MM.1S (cell line): ENCODE data around the gene COL28A1.
"Not testable (repeated sequence)": the region's sequence is repeated elsewhere in the genome, so short reads cannot be mapped to it uniquely, and the experiment has no call there.

ENCODE experiments used
- DNase-seq: peaks from one replicate; pipeline ENCODE4 v3.0.0-alpha.2; 2015
- H2AFZ ChIP-seq: fragments of 300-600 bp; sonication (generic); 2 replicates; pipeline ENCODE4 v1.6.0; 2016; ENCODE audit warnings: antibody characterized with exemption, low read length
- H3F3A ChIP-seq: fragments of 300-600 bp; sonication (generic); 2 replicates; pipeline ENCODE4 v1.6.1; 2016; ENCODE audit warnings: mild to moderate bottlenecking, antibody characterized with exemption, low read length, moderate library complexity, mixed read lengths; ENCODE audit not compliant: insufficient read depth
- H3K27ac ChIP-seq: fragments of 300-600 bp; sonication (generic); 2 replicates; pipeline ENCODE4 v1.5.1; 2016; ENCODE audit warnings: mild to moderate bottlenecking, low read length
- H3K27me3 ChIP-seq: fragments of 300-600 bp; sonication (generic); replicated peaks from 2 replicates; pipeline ENCODE4 v1.6.0; 2016; ENCODE audit warnings: low read length; ENCODE audit not compliant: insufficient read depth
- H3K36me3 ChIP-seq: fragments of 300-600 bp; sonication (generic); replicated peaks from 2 replicates; pipeline ENCODE4 v1.6.1; 2016; ENCODE audit warnings: mild to moderate bottlenecking, low read length, mixed read lengths; ENCODE audit not compliant: insufficient read depth
- H3K4me1 ChIP-seq: fragments of 300-600 bp; sonication (generic); 2 replicates; pipeline ENCODE4 v1.6.1; 2016; ENCODE audit warnings: low read length, mixed read lengths
- H3K4me2 ChIP-seq: fragments of 300-600 bp; sonication (generic); 2 replicates; pipeline ENCODE4 v1.6.0; 2016; ENCODE audit warnings: low read depth, low read length
- H3K4me3 ChIP-seq: fragments of 300-600 bp; sonication (generic); 2 replicates; pipeline ENCODE4 v1.5.1; 2016; ENCODE audit warnings: low read length, mixed read lengths
- H3K79me2 ChIP-seq: fragments of 300-600 bp; sonication (generic); 2 replicates; pipeline ENCODE4 v1.6.1; 2016; ENCODE audit warnings: mixed run types, low read length, mixed read lengths
- H3K9ac ChIP-seq: fragments of 300-600 bp; sonication (generic); 2 replicates; pipeline ENCODE4 v1.6.1; 2016; ENCODE audit warnings: low read length, mixed read lengths
- H3K9me2 ChIP-seq: fragments of 300-600 bp; sonication (generic); replicated peaks from 2 replicates; pipeline ENCODE4 v1.6.1; 2016; ENCODE audit warnings: mild to moderate bottlenecking, low read length, mixed read lengths; ENCODE audit not compliant: insufficient read depth
- H3K9me3 ChIP-seq: fragments of 300-600 bp; sonication (generic); replicated peaks from 2 replicates; pipeline ENCODE4 v1.6.1; 2016; ENCODE audit warnings: mild to moderate bottlenecking, low read length, mixed read lengths; ENCODE audit not compliant: insufficient read depth
- H4K20me1 ChIP-seq: fragments of 300-600 bp; sonication (generic); 2 replicates; pipeline ENCODE4 v1.6.1; 2016; ENCODE audit warnings: mild to moderate bottlenecking, low read length, moderate library complexity, mixed read lengths; ENCODE audit not compliant: insufficient read depth
- CTCF ChIP-seq: fragments of 300-600 bp; sonication (generic); IDR thresholded peaks from 2 replicates; pipeline ENCODE4 v1.5.1; 2016; ENCODE audit warnings: antibody characterized with exemption, low read length, mixed read lengths
- EZH2 ChIP-seq: fragments of 300-600 bp; sonication (generic); optimal IDR thresholded peaks from 2 replicates; pipeline ENCODE3; 2017; ENCODE audit warnings: low read depth, mild to moderate bottlenecking, antibody characterized with exemption, low read length, mixed read lengths
- EZH2phosphoT487 ChIP-seq: fragments of 300-600 bp; sonication (generic); IDR thresholded peaks from 2 replicates; pipeline ENCODE4 v1.6.1; 2018; ENCODE audit warnings: antibody characterized with exemption, low read length

The COL28A1 gene

DNA sequence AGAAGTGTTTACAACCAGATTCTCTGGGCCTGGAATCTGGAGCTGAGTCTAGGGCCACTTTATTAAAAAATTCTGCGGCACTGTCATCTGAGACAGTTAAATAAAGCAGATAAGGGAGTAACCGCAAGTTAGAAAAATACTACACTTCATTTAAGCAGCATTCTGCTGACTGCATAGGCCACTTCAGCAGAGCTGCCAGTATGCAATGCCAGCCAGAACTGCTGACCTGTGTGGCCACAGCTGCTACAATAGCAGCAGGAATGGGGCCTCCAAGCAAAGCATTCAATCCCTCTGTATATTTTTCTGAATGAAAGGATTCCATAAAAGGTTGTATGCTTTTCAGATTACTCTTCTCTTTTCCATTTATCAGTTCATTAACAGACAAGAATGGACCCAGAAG lies 136.0 kb downstream of the COL28A1 start:
- H3K27me3 ChIP-seq = no peaks in the 10 kb centered on the region
- no peaks in the 10 kb centered on the region for H3K4me1 ChIP-seq
- H2AFZ ChIP-seq = no peak overlapping the region
- no peak for DNase-seq
- no peak overlapping the region for H3K4me2 ChIP-seq
- H3K79me2 ChIP-seq = no peaks in the 10 kb centered on the region
- H3K9ac ChIP-seq = no peak overlapping the region
- H3F3A ChIP-seq = no peaks in the 10 kb centered on the region
- no peaks in the 10 kb centered on the region for H3K9me3 ChIP-seq
- no peaks in the 10 kb centered on the region for H3K9me2 ChIP-seq
- H3K36me3 ChIP-seq = no peaks in the 10 kb centered on the region
- no peak overlapping the region for H3K27ac ChIP-seq
- no peak for TF ChIP-seq EZH2phosphoT487
- no peak for TF ChIP-seq CTCF
- no peak for TF ChIP-seq EZH2
- no peak overlapping the region for H3K4me3 ChIP-seq
- H4K20me1 ChIP-seq = no peaks in the 10 kb centered on the region

DNA sequence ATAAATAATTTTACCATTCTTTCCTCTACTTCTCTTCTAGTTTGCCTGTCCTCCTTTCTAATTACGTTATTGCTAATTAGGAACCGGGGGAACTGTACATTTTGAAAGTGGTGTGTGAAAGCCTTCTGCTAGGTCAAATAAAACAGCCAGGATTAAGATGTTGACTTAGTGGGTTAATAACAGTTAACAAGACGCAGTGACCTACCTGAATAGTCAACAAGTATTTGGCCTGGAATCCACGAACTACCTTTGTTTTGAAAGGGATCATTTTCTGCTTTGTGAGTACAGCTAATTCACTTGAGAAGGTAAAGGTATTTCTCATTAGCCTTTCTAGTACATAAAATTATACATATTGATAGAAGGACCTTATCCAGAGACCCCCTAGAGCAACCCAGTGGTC lies 139.9 kb downstream of the COL28A1 start:
- no peak overlapping the region for H3K27ac ChIP-seq
- H3K9me3 ChIP-seq = no peaks in the 10 kb centered on the region
- DNase-seq = no peak

GRCh38 chr7:7388164-7388563 lies 147.5 kb downstream of the COL28A1 start:
- H3K79me2 ChIP-seq, H3K27ac ChIP-seq, H3K9me2 ChIP-seq, H3K4me1 ChIP-seq, DNase-seq, H3K36me3 ChIP-seq, H2AFZ ChIP-seq, H4K20me1 ChIP-seq, H3F3A ChIP-seq, H3K9me3 ChIP-seq, H3K4me3 ChIP-seq, H3K9ac ChIP-seq, H3K27me3 ChIP-seq, H3K4me2 ChIP-seq: not testable (repeated sequence)

More for the DNA sequence above, 139.9 kb downstream of the COL28A1 start:
- Histone ChIP-seq H3F3A (no peaks in the 10 kb centered on the region), H2AFZ (no peak overlapping the region), H3K36me3 (no peaks in the 10 kb centered on the region), H3K9ac (no peak overlapping the region), H3K79me2 (no peaks in the 10 kb centered on the region), H3K4me2 (no peak overlapping the region), H3K27me3 (no peaks in the 10 kb centered on the region), H4K20me1 (no peaks in the 10 kb centered on the region), H3K9me2 (no peaks in the 10 kb centered on the region), H3K4me1 (no peaks in the 10 kb centered on the region), H3K4me3 (no peak overlapping the region)
- TF ChIP-seq EZH2 = no peak
- no peak for TF ChIP-seq CTCF
- TF ChIP-seq EZH2phosphoT487 = no peak

DNA sequence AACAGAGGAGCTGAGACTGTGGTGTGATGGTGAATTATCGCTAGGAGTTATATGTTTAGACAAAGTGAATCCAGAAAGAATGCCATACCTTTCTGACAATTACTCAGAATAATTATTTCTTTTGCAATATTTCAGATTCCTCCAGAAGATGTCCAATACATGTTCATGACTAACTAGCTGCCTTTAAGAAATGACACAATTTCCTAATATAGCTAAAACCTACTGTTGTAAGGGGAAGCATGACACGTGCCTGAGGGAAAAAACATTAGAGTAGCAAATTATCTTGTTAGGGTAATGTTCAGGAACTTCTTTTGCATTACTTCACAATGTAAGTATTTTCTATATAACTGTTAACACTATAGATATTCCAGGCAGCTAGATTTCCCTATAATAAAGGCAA lies 150.3 kb downstream of the COL28A1 start:
- DNase-seq = no peak
- H3K36me3 ChIP-seq = no peaks in the 10 kb centered on the region
- no peaks in the 10 kb centered on the region for H3K9me3 ChIP-seq

More for the DNA sequence above, 150.3 kb downstream of the COL28A1 start:
- Histone ChIP-seq H3K4me2 (no peak overlapping the region), H3K4me3 (no peak overlapping the region), H2AFZ (no peak overlapping the region), H3F3A (no peaks in the 10 kb centered on the region), H3K9ac (no peak overlapping the region), H3K9me2 (no peaks in the 10 kb centered on the region), H3K27ac (no peak overlapping the region), H3K79me2 (no peaks in the 10 kb centered on the region), H4K20me1 (no peaks in the 10 kb centered on the region), H3K27me3 (no peaks in the 10 kb centered on the region), H3K4me1 (no peaks in the 10 kb centered on the region)
- TF ChIP-seq EZH2phosphoT487 (no peak), CTCF (no peak), EZH2 (no peak)
